ENCODE data around the gene PAQR5.

Gene PAQR5

GRCh38 chr15:69386284-69386683, 87.6 kb downstream of the PAQR5 start:
- DNase-seq (ENCODE audit: low read depth) = no peak
- no peak overlapping the region for H3K4me3 ChIP-seq (ENCODE audit: control insufficient read depth, low read depth, low read length)
- TF ChIP-seq CTCF (IDR thresholded peaks at IDR 0.05; ENCODE audit: control insufficient read depth, insufficient read depth, low read depth, low read length, missing control alignments) = no peak

GRCh38 chr15:69388260-69388705, 89.6 kb downstream of the PAQR5 start:
- no peak for DNase-seq (ENCODE audit: low read depth)
- no peak for TF ChIP-seq CTCF (IDR thresholded peaks at IDR 0.05; ENCODE audit: control insufficient read depth, insufficient read depth, low read depth, low read length, missing control alignments)
- no peak overlapping the region for H3K4me3 ChIP-seq (ENCODE audit: control insufficient read depth, low read depth, low read length)

- no peak for TF ChIP-seq CTCF (IDR thresholded peaks at IDR 0.05; ENCODE audit: control insufficient read depth, insufficient read depth, low read depth, low read length, missing control alignments)
- no peak for DNase-seq (ENCODE audit: low read depth)
- H3K4me3 ChIP-seq (ENCODE audit: control insufficient read depth, low read depth, low read length) = no peak overlapping the region
These were observed 90.7 kb downstream of the PAQR5 start for GRCh38 chr15:69389426-69389825.

GRCh38 chr15:69390575-69390974, 91.9 kb downstream of the PAQR5 start:
- TF ChIP-seq CTCF (IDR thresholded peaks at IDR 0.05; ENCODE audit: control insufficient read depth, insufficient read depth, low read depth, low read length, missing control alignments) = no peak
- H3K4me3 ChIP-seq (ENCODE audit: control insufficient read depth, low read depth, low read length) = no peak overlapping the region
- DNase-seq (ENCODE audit: low read depth) = peak; percentile 44

GRCh38 chr15:69391046-69391757, 92.5 kb downstream of the PAQR5 start:
- H3K4me3 ChIP-seq (ENCODE audit: control insufficient read depth, low read depth, low read length) = no peak overlapping the region
- no peak for DNase-seq (ENCODE audit: low read depth)
- TF ChIP-seq CTCF (IDR thresholded peaks at IDR 0.05; ENCODE audit: control insufficient read depth, insufficient read depth, low read depth, low read length, missing control alignments) = no peak

- no peak for DNase-seq (ENCODE audit: low read depth)
- TF ChIP-seq CTCF (IDR thresholded peaks at IDR 0.05; ENCODE audit: control insufficient read depth, insufficient read depth, low read depth, low read length, missing control alignments) = no peak
- H3K4me3 ChIP-seq (ENCODE audit: control insufficient read depth, low read depth, low read length) = no peak overlapping the region
These were observed 93.6 kb downstream of the PAQR5 start for GRCh38 chr15:69392352-69392751.
